ENCODE data around the gene LCLAT1. TPM values are rescaled to one million over a fixed set of nuclear protein-coding genes. Genes with fewer than 3 reads are reported as not detected.

The LCLAT1 gene
- total and polyA plus RNA-seq, 2 donors (not counting 1 experiment from before 2014, with no cell fraction given), result 5.1 to 21.9 TPM

GRCh38 chr2:30425326-30425725, 21.7 kb upstream of the LCLAT1 start:
- no peak for TF ChIP-seq EZH2 (IDR thresholded peaks at IDR 0.05; ENCODE audit: borderline replicate concordance, insufficient read depth, low read depth, low read length, poor library complexity, severe bottlenecking)
- no peak for TF ChIP-seq CTCF (IDR thresholded peaks at IDR 0.05)
- Mint-ChIP-seq H3K4me1 (peaks cover 38% of the 10 kb centered on the region), H3K27me3 (no peaks in the 10 kb centered on the region), H3K4me3 (no peak overlapping the region), H3K9me3 (ENCODE audit: insufficient read depth) (no peaks in the 10 kb centered on the region), H3K27ac (no peak overlapping the region)
- no peaks in the 10 kb centered on the region for H3K36me3 ChIP-seq (replicated peaks in 1 of 2; ENCODE audit: control extremely low read depth in 1 of 2, control insufficient read depth in 1 of 2, extremely low read depth in 1 of 2, insufficient read depth in 2 of 2, low read length in 1 of 2)
- peaks cover 28 to 32% of the 10 kb centered on the region in 2 donors for H3K4me1 ChIP-seq (ENCODE audit: control insufficient read depth in 2 of 2, insufficient read depth in 2 of 2, low read length in 2 of 2)
- H3K4me2 ChIP-seq (replicated peaks; ENCODE audit: low read depth, low read length, poor library complexity, severe bottlenecking), result no peak overlapping the region
- ATAC-seq (ENCODE audit: low read depth) (no peak), DNase-seq (no peak)
- no peaks in the 10 kb centered on the region for H3K27me3 ChIP-seq (replicated peaks in 1 of 4; ENCODE audit: control extremely low read depth in 1 of 4, control insufficient read depth in 3 of 4, insufficient read depth in 4 of 4, low read length in 3 of 4)
- WGBS (ENCODE audit: insufficient coverage), result 77% methylated on average over 4 of the region's 4 CpGs
- H4K20me1 ChIP-seq (ENCODE audit: control insufficient read depth, insufficient read depth, low read length, poor library complexity, severe bottlenecking), result no peaks in the 10 kb centered on the region
- intact Hi-C loops (cut with micrococcal nuclease), result no loop called here
- H3K9ac ChIP-seq (ENCODE audit: low read length), result no peak overlapping the region
- no peak overlapping the region for H2AFZ ChIP-seq (ENCODE audit: insufficient read depth, low read depth, low read length, poor library complexity, severe bottlenecking)
- H3K4me3 ChIP-seq (ENCODE audit: control extremely low read depth in 1 of 5, extremely low read depth in 1 of 5, insufficient read depth in 1 of 5, low read depth in 2 of 5, low read length in 4 of 5), result no peak overlapping the region
- POLR2A ChIA-PET, result interaction anchor here (0.7 to 1.3 kb wide), 2 partner anchors 11 to 132 kb away, joined by 3 to 10 read pairs; no protein-coding TSS in a partner anchor
- H3K79me2 ChIP-seq (ENCODE audit: control insufficient read depth, insufficient read depth, low read length), result no peaks in the 10 kb centered on the region
- H3K27ac ChIP-seq (ENCODE audit: low read length in 2 of 2), result no peak overlapping the region
- CTCF ChIA-PET, result interaction anchor here (0.7 to 1.0 kb wide), 2 partner anchors 11 to 201 kb away, joined by 3 read pairs; no protein-coding TSS in a partner anchor
- H3K9me3 ChIP-seq (ENCODE audit: control extremely low read depth in 1 of 3, control insufficient read depth in 2 of 3, insufficient read depth in 1 of 3, low read length in 2 of 3), result peaks cover 0 to 1% (median 0%) of the 10 kb centered on the region in 3 donors

- Histone ChIP-seq H3K9ac (ENCODE audit: low read length) (no peak overlapping the region), H3K27ac (ENCODE audit: low read length in 2 of 2) (no peak overlapping the region), H2AFZ (ENCODE audit: insufficient read depth, low read depth, low read length, poor library complexity, severe bottlenecking) (no peak overlapping the region), H3K79me2 (ENCODE audit: control insufficient read depth, insufficient read depth, low read length) (no peaks in the 10 kb centered on the region), H3K4me1 (ENCODE audit: control insufficient read depth in 2 of 2, insufficient read depth in 2 of 2, low read length in 2 of 2) (peaks cover 6 to 8% of the 10 kb centered on the region in 2 donors), H3K36me3 (replicated peaks in 1 of 2; ENCODE audit: control extremely low read depth in 1 of 2, control insufficient read depth in 1 of 2, extremely low read depth in 1 of 2, insufficient read depth in 2 of 2, low read length in 1 of 2) (no peaks in the 10 kb centered on the region), H3K27me3 (replicated peaks in 1 of 4; ENCODE audit: control extremely low read depth in 1 of 4, control insufficient read depth in 3 of 4, insufficient read depth in 4 of 4, low read length in 3 of 4) (no peaks in the 10 kb centered on the region), H3K4me2 (replicated peaks; ENCODE audit: low read depth, low read length, poor library complexity, severe bottlenecking) (no peak overlapping the region), H3K4me3 (ENCODE audit: control extremely low read depth in 1 of 5, extremely low read depth in 1 of 5, insufficient read depth in 1 of 5, low read depth in 2 of 5, low read length in 4 of 5) (no peak overlapping the region), H3K9me3 (ENCODE audit: control extremely low read depth in 1 of 3, control insufficient read depth in 2 of 3, insufficient read depth in 1 of 3, low read length in 2 of 3) (peaks cover 0 to 1% (median 0%) of the 10 kb centered on the region in 3 donors), H4K20me1 (ENCODE audit: control insufficient read depth, insufficient read depth, low read length, poor library complexity, severe bottlenecking) (no peaks in the 10 kb centered on the region)
- intact Hi-C loops (cut with micrococcal nuclease), result no loop called here
- TF ChIP-seq EZH2 (IDR thresholded peaks at IDR 0.05; ENCODE audit: borderline replicate concordance, insufficient read depth, low read depth, low read length, poor library complexity, severe bottlenecking) (no peak), CTCF (IDR thresholded peaks at IDR 0.05) (no peak)
- ChIA-PET CTCF (no interaction called here), POLR2A (no interaction called here)
- no peaks in the 10 kb centered on the region for H3K9me3 Mint-ChIP-seq (ENCODE audit: insufficient read depth)
- ATAC-seq (ENCODE audit: low read depth), result no peak
- no peak for DNase-seq
- no peak overlapping the region for H3K4me3 Mint-ChIP-seq
- H3K27ac Mint-ChIP-seq, result no peak overlapping the region
- WGBS (ENCODE audit: insufficient coverage), result 97% methylated on average over 6 of the region's 8 CpGs
- H3K27me3 Mint-ChIP-seq, result no peaks in the 10 kb centered on the region
- peaks cover 17% of the 10 kb centered on the region for H3K4me1 Mint-ChIP-seq
These were observed 19.3 kb upstream of the LCLAT1 start for GRCh38 chr2:30427606-30428347.

All from B cell (primary cell).